Mesenchymal stem cell (in vitro differentiated cells and primary cell): Measurements from ENCODE around the gene HIVEP2.

ENCODE experiments used
- DNase-seq: peaks from one replicate; pipeline ENCODE4 v3.0.0-alpha.2; 2013
- H2AFZ ChIP-seq: one replicate; pipeline ENCODE4 v1.6.1; 2013; ENCODE audit warnings: low read depth, mild to moderate bottlenecking, control low read depth, inconsistent platforms, low read length, moderate library complexity
- H2AK5ac ChIP-seq: 2 replicates; pipeline ENCODE4 v1.6.1; 2013; ENCODE audit warnings: low read length, moderate library complexity, mild to moderate bottlenecking, inconsistent platforms; ENCODE audit not compliant: severe bottlenecking
- H2BK120ac ChIP-seq: one replicate; pipeline ENCODE4 v1.6.1; 2013; ENCODE audit warnings: low read depth, mild to moderate bottlenecking, inconsistent platforms, low read length, moderate library complexity
- H2BK12ac ChIP-seq, 2 experiments: one replicate each; pipeline ENCODE4 v1.6.1; 2013; ENCODE audit warnings: inconsistent platforms in 2 of 2, low read length in 2 of 2, mild to moderate bottlenecking in 2 of 2, moderate library complexity in 2 of 2, control low read depth in 1 of 2
- H2BK15ac ChIP-seq: one replicate; pipeline ENCODE4 v1.6.1; 2013; ENCODE audit warnings: mild to moderate bottlenecking, low read depth, inconsistent platforms; ENCODE audit not compliant: poor library complexity, severe bottlenecking
- H2BK5ac ChIP-seq: 2 replicates; pipeline ENCODE4 v1.6.1; 2013; ENCODE audit warnings: low read depth, mild to moderate bottlenecking, low read length, control low read depth, inconsistent platforms; ENCODE audit not compliant: poor library complexity, severe bottlenecking
- H3K14ac ChIP-seq, 2 experiments: one replicate each; pipeline ENCODE4 v1.6.1; 2013; ENCODE audit warnings: inconsistent platforms in 2 of 2, low read length in 2 of 2, control low read depth in 1 of 2, mild to moderate bottlenecking in 1 of 2, moderate library complexity in 1 of 2
- H3K18ac ChIP-seq, 2 experiments: one replicate each; pipeline ENCODE4 v1.6.1; 2013; ENCODE audit warnings: inconsistent platforms in 2 of 2, low read length in 2 of 2, control low read depth in 1 of 2, low read depth in 1 of 2, mild to moderate bottlenecking in 1 of 2
- H3K23ac ChIP-seq, 2 experiments: one replicate each; pipeline ENCODE4 v1.6.1; 2013; ENCODE audit warnings: inconsistent platforms in 2 of 2, low read length in 2 of 2, mild to moderate bottlenecking in 2 of 2, moderate library complexity in 2 of 2, control low read depth in 1 of 2
- H3K27ac ChIP-seq: 2 replicates; pipeline ENCODE4 v1.5.1; 2013; ENCODE audit warnings: mild to moderate bottlenecking, moderate library complexity, low read length, control low read depth, inconsistent platforms; ENCODE audit not compliant: poor library complexity, severe bottlenecking
- H3K27me3 ChIP-seq, 2 experiments: 2 replicates each; pipeline versions ENCODE4 v1.6.1 to v1.7.0; 2013; ENCODE audit warnings: low read length in 2 of 2, mild to moderate bottlenecking in 2 of 2, moderate library complexity in 2 of 2, control low read depth in 1 of 2, inconsistent platforms in 1 of 2; ENCODE audit not compliant: control insufficient read depth in 1 of 2, insufficient read depth in 1 of 2
- H3K36me3 ChIP-seq, 2 experiments: 2 replicates each; pipeline versions ENCODE4 v1.6.1 to v1.7.0; 2013; ENCODE audit warnings: low read length in 2 of 2, control low read depth in 1 of 2, inconsistent platforms in 1 of 2, low read depth in 1 of 2, mild to moderate bottlenecking in 1 of 2; ENCODE audit not compliant: insufficient read depth in 2 of 2, control insufficient read depth in 1 of 2
- H3K4ac ChIP-seq, 2 experiments: one replicate each; pipeline ENCODE4 v1.6.1; 2013; ENCODE audit warnings: inconsistent platforms in 2 of 2, low read length in 2 of 2, mild to moderate bottlenecking in 2 of 2, moderate library complexity in 2 of 2, control low read depth in 1 of 2, low read depth in 1 of 2
- H3K4me1 ChIP-seq: 2 replicates; pipeline ENCODE4 v1.6.1; 2013; ENCODE audit warnings: low read depth, low read length, control low read depth; ENCODE audit not compliant: control insufficient read depth, insufficient read depth
- H3K4me2 ChIP-seq: 2 replicates; pipeline ENCODE4 v1.6.1; 2013; ENCODE audit warnings: low read length, mild to moderate bottlenecking, inconsistent platforms; ENCODE audit not compliant: poor library complexity, severe bottlenecking
- H3K4me3 ChIP-seq, 2 experiments: 2 replicates each; pipeline versions ENCODE4 v1.5.1 to v1.7.0; 2013; ENCODE audit warnings: low read length in 2 of 2, mild to moderate bottlenecking in 2 of 2, control low read depth in 1 of 2, low read depth in 1 of 2; ENCODE audit not compliant: insufficient read depth in 1 of 2
- H3K79me1 ChIP-seq: replicated peaks from 2 replicates; pipeline ENCODE4 v1.6.1; 2013; ENCODE audit warnings: mild to moderate bottlenecking, control low read depth, low read length, inconsistent platforms; ENCODE audit not compliant: poor library complexity, severe bottlenecking
- H3K9ac ChIP-seq: 2 replicates; pipeline ENCODE4 v1.7.0; 2013; ENCODE audit warnings: mild to moderate bottlenecking, low read length, moderate library complexity
- H3K9me3 ChIP-seq: 2 replicates; pipeline ENCODE4 v1.7.0; 2013; ENCODE audit warnings: mild to moderate bottlenecking, low read length; ENCODE audit not compliant: control insufficient read depth
- H4K8ac ChIP-seq: one replicate; pipeline ENCODE4 v1.6.1; 2013; ENCODE audit warnings: inconsistent platforms, mild to moderate bottlenecking, low read length, moderate library complexity
- H4K91ac ChIP-seq: one replicate; pipeline ENCODE4 v1.6.1; 2013; ENCODE audit warnings: mild to moderate bottlenecking, low read length, inconsistent platforms
- WGBS: methylation state at CpG from one replicate; pipeline ENCODE4 v1.1.7; 2013; ENCODE audit warnings: mixed read lengths; 5-methylcytosine and 5-hydroxymethylcytosine counted together

The HIVEP2 gene

GRCh38 chr6:142810952-142811514, 133.9 kb downstream of the HIVEP2 start:
- Histone ChIP-seq H3K9me3 (no peaks in the 10 kb centered on the region), H3K4me3 (no peak overlapping the region), H2BK15ac (no peak overlapping the region), H3K4me1 (no peaks in the 10 kb centered on the region), H2BK12ac (no peak overlapping the region), H2AK5ac (no peak overlapping the region), H3K18ac (no peak overlapping the region), H3K9ac (no peak overlapping the region), H2AFZ (no peak overlapping the region), H2BK5ac (no peak overlapping the region), H3K79me1 (peaks cover 9% of the 10 kb centered on the region), H3K4ac (no peak overlapping the region), H3K36me3 (peaks cover 0 to 16% of the 10 kb centered on the region in 2 experiments), H3K14ac (no peak overlapping the region), H3K27me3 (no peaks in the 10 kb centered on the region), H4K91ac (no peak overlapping the region), H4K8ac (no peak overlapping the region), H2BK120ac (no peak overlapping the region), H3K4me2 (no peak overlapping the region), H3K27ac (no peak overlapping the region), H3K23ac (no peak overlapping the region)
- DNase-seq: peak; percentile 68
- 91% methylated on average over 3 of the region's 6 CpGs for WGBS

DNA sequence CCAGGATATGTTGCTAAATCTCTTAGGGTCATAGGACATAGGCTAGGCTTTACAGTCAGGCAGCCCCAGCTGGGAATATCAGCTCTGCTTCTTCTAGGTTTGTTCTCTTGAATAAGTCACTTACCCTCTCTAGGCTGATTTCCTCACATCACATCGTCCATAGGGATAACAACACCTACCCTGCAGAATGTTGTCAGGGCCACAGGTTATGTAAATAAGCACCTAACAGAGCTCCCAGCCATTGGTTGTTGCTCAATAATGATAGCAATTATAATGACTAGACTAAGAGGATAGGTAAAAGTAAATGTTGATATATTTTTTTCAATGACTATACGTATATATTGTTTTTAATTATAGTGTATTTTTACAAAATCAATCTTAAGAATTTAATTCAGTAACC, 135.0 kb downstream of the HIVEP2 start:
- Histone ChIP-seq H4K91ac (no peak overlapping the region), H3K9me3 (no peaks in the 10 kb centered on the region), H4K8ac (no peak overlapping the region), H3K27ac (no peak overlapping the region), H2BK120ac (no peak overlapping the region), H3K4me2 (no peak overlapping the region), H3K18ac (no peak overlapping the region), H2AK5ac (no peak overlapping the region), H2BK5ac (no peak overlapping the region), H3K9ac (no peak overlapping the region), H3K23ac (no peak overlapping the region), H3K36me3 (peaks cover 0 to 19% of the 10 kb centered on the region in 2 experiments), H3K4me1 (no peaks in the 10 kb centered on the region), H3K4ac (no peak overlapping the region), H3K14ac (no peak overlapping the region), H2BK15ac (no peak overlapping the region), H3K79me1 (peaks cover 10% of the 10 kb centered on the region), H3K4me3 (no peak overlapping the region), H3K27me3 (no peaks in the 10 kb centered on the region), H2AFZ (no peak overlapping the region), H2BK12ac (no peak overlapping the region)
- DNase-seq: no peak
- WGBS: 71% methylated on average over 1 of the region's 2 CpGs

DNA sequence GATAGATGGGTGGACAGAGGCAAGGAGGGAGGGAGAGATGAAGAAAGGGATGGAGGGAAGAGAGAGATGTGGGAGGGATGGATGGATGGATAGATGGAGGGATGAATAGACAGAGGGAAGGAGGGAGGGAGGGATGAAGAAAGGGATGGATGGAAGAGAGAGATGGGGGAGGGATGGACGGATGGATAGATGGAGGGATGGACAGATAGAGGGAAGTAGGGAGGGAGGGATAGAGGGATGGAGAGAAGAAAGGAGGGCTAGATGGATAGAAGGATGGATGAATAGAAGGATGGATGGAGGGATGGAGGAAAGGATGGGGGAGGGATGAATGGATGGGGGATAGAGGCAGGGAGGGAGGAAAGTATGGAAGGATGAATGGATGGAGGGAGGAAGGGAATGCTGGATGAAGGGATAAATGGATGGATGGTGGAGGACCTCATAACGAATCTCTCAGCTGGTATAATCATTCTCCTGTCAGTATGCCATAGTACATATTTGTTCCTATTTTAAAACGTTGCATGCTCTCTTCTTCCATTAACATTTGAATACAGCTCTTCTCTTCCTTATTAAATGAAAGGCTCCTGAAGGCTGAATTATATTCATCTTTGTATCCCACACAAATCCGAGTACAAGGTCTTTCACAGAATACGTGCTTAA, 136.4 kb downstream of the HIVEP2 start:
- no peak for DNase-seq
- no peak overlapping the region for H3K4me3 ChIP-seq
- no peak overlapping the region for H3K4me2 ChIP-seq
- H3K36me3 ChIP-seq: peaks cover 0 to 19% of the 10 kb centered on the region in 2 experiments
- no peak overlapping the region for H2AK5ac ChIP-seq
- 93% methylated on average over 3 of the region's 5 CpGs for WGBS
- no peaks in the 10 kb centered on the region for H3K4me1 ChIP-seq
- H3K9me3 ChIP-seq: no peaks in the 10 kb centered on the region
- no peak overlapping the region for H2BK120ac ChIP-seq
- no peak overlapping the region for H3K27ac ChIP-seq
- H4K91ac ChIP-seq: no peak overlapping the region
- no peak overlapping the region for H4K8ac ChIP-seq
- peaks cover 12% of the 10 kb centered on the region for H3K79me1 ChIP-seq
- no peak overlapping the region for H3K9ac ChIP-seq
- no peak overlapping the region for H3K4ac ChIP-seq
- H3K14ac ChIP-seq: no peak overlapping the region
- H2BK12ac ChIP-seq: no peak overlapping the region
- no peak overlapping the region for H2BK5ac ChIP-seq
- H2BK15ac ChIP-seq: no peak overlapping the region
- H3K18ac ChIP-seq: no peak overlapping the region
- no peaks in the 10 kb centered on the region for H3K27me3 ChIP-seq
- H3K23ac ChIP-seq: no peak overlapping the region
- no peak overlapping the region for H2AFZ ChIP-seq

DNA sequence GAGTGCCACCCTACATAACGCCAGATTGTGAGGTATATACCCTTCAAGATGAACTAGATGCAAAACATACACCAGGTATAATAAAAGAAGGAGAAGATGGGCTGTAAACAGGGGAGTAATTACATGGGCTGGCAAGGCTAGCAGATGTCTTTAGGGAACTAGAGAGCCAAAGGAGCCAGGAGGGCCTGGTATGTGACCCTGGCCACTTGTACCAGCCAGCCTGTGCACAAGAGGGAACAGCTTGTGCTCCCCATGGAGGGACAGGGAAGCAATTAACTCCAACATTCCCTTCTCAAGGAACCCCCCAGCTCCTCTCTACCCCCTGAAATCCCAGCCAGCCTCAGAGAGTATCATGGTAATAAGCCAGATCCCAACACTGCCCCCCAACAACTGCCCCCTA, 139.9 kb downstream of the HIVEP2 start:
- no peak overlapping the region for H2BK15ac ChIP-seq
- H3K4me1 ChIP-seq: no peaks in the 10 kb centered on the region
- no CpG with 5 or more reads among the region's 1 CpG for WGBS
- H2BK120ac ChIP-seq: no peak overlapping the region
- H3K9me3 ChIP-seq: no peaks in the 10 kb centered on the region
- H3K23ac ChIP-seq: no peak overlapping the region
- H4K91ac ChIP-seq: no peak overlapping the region
- H3K9ac ChIP-seq: no peak overlapping the region
- H3K36me3 ChIP-seq: peaks cover 0 to 14% of the 10 kb centered on the region in 2 experiments
- H3K27ac ChIP-seq: no peak overlapping the region
- peaks cover 12% of the 10 kb centered on the region for H3K79me1 ChIP-seq
- no peak overlapping the region for H2AFZ ChIP-seq
- no peak overlapping the region for H3K4me3 ChIP-seq
- H3K4me2 ChIP-seq: no peak overlapping the region
- no peak overlapping the region for H3K18ac ChIP-seq
- H4K8ac ChIP-seq: no peak overlapping the region
- no peak for DNase-seq
- no peak overlapping the region for H2BK12ac ChIP-seq
- no peak overlapping the region for H3K4ac ChIP-seq
- H3K14ac ChIP-seq: no peak overlapping the region
- no peaks in the 10 kb centered on the region for H3K27me3 ChIP-seq
- H2AK5ac ChIP-seq: no peak overlapping the region
- no peak overlapping the region for H2BK5ac ChIP-seq
